GM19240 (cell line): ENCODE data around the gene KBTBD13.

Source experiments
- DNase-seq: peaks from one replicate; pipeline ENCODE4 v3.0.0; 2011; ENCODE audit warnings: low spot score; ENCODE audit not compliant: insufficient read length

KBTBD13 gene

GRCh38 chr15:65051266-65051665 lies 25.3 kb upstream of the KBTBD13 start:
- no peak for DNase-seq

DNA sequence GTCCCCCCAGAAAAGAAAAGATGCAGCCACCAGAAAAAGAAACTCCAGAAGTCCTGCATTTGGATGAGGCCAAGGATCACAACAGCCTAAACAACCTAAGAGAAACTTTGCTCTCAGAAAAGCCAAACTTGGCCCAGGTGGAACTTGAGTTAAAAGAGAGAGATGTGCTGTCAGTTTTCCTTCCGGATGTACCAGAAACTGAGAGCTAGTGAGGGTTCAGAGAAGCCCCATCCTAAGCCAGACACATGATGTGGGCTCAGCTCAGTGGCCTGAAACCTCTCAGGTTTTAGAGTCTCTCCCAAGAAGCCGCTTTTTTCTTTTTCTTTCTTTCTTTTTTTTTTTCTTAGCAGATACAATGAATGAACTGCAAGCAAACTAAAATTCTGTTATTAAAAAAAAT lies 23.6 kb upstream of the KBTBD13 start:
- DNase-seq = no peak

DNA sequence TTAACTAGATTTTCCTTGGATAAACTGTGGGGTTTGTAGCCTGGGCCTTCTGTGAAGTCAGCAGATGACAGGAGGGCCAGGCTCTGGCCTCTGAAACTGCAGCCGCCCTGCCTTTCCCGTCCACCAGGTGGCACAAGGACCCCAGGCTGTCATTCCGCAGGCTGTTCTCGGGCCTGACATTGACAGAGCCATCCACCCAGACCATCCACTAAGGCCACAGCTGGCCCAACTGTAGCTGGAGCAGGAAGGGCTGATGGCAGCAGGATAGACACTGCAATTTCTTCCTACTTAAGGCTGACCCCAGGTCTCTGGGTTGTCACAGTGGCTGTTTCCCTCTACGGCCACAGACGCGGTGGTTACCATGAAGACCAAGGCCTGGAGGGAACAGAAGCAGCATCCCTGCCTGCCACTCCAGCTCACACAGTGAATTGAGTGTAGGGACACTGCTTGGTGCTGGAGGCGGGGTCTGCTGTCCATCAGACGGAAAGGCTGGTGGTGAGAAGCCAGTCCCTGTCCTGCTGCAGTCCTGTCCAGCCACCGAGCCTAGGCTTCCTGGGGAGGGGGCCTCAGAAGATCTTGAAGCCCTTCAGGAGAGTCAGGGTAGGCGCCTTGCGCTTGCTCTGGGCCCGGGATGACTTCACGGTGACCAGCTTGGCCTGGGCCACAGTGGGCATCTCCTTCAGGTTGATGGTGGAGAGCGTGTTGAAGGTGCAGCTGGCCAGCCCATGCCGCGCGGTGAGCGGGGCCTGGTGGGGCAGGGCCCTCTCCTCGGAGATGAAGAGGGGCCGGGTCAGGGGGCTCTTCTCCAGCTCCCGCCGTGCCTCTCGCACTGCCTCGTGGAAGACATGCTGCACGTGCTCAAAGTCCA lies 22.0 kb upstream of the KBTBD13 start:
- DNase-seq = peak; percentile 76

- DNase-seq = no peak
These were observed 21.2 kb upstream of the KBTBD13 start for GRCh38 chr15:65055201-65055870.

DNA sequence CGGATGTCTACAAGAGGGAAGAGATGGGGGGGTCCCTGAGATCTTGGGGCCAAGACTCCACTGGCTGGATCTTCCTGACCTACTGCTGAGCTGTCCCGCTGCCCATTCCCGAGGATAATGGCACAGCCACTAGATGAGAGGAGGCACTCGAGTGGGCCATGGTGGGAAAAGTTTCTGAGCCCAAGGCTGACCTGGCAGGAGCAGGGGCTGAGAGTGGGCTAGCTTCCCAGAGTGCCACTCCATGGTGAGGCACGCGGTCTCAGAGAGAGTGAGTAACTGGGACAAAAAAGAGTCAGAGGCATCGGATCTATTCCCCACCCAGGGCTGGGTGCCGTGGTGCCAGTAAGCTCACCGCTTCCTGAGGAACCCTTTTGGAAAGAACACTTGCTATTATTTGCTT lies 20.4 kb upstream of the KBTBD13 start:
- no peak for DNase-seq

GRCh38 chr15:65056868-65057548 lies 19.5 kb upstream of the KBTBD13 start:
- no peak for DNase-seq

DNA sequence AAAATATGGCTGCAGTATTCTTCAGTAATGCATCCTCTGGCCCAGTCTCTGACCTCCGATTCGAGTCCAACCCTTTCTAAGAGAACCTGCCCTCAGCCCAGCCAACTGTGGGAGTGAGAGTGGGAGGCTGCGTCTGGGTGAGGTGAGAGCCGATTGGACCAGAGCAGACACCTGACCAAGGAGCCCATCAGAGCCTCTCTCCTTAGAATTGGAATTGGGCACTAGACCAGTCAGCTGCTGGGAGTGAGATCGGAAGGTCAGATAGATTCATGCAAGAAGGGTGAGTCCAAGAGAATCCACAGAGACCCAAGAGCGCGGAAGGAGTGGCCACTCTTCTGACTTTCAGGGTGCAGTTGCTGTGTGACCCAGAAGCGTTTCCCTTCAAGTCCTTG lies 19.0 kb upstream of the KBTBD13 start:
- no peak for DNase-seq

GRCh38 chr15:65058394-65059368 lies 17.9 kb upstream of the KBTBD13 start:
- DNase-seq = no peak

- DNase-seq = no peak
These were observed 17.2 kb upstream of the KBTBD13 start for GRCh38 chr15:65059369-65059750.

- DNase-seq = no peak
These were observed 16.5 kb upstream of the KBTBD13 start for GRCh38 chr15:65059931-65060596.

DNA sequence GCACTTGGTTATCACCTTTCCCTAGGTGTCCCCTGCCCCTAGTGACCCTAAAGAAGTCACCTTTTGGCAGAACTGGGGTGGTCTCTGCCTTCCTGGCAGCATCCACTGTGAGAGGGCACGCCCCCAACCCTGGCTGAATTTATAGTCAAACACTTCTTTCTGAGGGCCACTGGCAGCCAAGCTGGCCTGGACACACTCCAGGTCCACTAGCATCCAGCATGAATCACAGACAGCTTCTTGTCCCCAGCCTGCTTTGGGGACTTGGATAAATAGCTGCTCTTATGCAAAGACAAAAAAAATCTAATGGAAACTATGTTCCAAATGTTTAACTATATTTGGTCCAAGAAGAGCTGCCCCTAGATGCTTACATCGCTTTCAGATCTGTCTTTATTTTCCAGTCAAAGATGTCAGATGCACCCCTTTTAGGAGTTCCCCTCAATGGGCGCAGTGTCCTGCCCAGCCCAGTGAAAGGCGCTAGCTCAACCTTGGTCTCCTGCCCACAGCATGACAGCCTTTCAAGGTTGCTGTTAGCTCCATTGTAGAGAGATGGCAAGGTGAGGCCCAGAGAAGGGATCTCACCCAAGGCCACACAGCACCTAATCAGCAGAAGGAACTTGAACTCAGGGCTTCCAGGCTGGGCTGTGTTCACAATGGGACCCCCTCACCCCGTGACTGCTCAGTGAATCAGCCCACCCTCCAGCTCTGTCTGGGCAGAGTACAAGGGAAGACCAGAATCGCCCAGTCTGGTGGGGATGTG lies 15.7 kb upstream of the KBTBD13 start:
- no peak for DNase-seq

GRCh38 chr15:65062061-65062460 lies 14.5 kb upstream of the KBTBD13 start:
- DNase-seq = no peak

DNA sequence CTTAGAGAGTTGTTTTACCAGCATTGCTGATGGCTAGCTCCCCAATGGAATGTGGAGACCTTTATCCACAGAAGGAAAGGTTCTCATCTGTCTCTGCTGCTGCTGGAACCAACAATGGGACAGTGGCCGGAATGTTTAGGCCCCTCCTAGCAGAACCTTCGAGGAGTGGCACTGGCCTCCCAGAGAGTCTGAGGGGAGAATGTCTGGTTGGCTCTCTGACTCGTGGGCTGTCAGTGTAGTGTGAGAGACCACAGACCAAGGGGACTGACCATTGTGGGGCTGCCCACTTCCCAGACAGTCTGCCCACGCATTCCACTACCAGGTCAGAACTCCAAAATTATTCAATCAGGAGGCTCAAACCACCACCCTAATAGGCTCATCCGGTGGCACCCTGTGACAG lies 13.8 kb upstream of the KBTBD13 start:
- DNase-seq = no peak

GRCh38 chr15:65066001-65066634 lies 10.4 kb upstream of the KBTBD13 start:
- DNase-seq = no peak

DNA sequence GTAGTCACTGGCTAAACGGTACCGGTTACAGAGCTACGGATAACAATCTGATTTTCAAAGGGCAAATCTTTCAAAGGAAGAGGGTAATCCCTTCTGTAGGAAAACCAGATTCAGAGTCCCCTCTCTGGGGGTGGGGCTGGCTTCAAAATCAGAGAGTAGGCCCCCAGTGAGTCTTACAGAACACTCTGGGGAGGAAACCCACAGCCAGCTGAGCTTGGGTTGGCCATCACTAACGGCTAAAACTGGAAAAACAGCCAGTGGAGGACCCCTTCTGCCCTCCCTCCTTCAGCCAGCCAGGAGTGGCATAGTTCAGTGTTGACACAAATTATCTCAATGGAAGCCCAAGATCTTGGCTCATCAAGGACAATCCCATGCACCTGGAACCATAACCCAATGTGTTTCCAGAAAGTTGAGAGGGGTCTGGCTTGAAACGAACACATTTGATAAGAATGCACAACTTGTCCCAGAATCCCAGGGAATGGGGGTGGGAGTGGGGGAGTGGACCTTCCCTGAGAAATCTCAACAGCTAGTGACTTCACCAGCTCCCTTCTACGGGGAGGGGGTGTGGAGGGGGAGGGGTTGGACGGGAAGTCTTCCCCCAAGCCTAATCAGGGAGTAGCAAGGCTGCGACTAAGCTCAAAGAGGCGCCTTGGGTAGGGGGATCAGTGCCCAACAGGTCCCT lies 9.8 kb upstream of the KBTBD13 start:
- DNase-seq = no peak

GRCh38 chr15:65067317-65067644 lies 9.3 kb upstream of the KBTBD13 start:
- DNase-seq = no peak

- DNase-seq = no peak
These were observed 8.7 kb upstream of the KBTBD13 start, which contains the start of gene RASL12 for GRCh38 chr15:65067645-65068402. Gene RASL12 (minus strand): TSS chr15:65067991. CDS start chr15:65067835, 156 bp downstream.

DNA sequence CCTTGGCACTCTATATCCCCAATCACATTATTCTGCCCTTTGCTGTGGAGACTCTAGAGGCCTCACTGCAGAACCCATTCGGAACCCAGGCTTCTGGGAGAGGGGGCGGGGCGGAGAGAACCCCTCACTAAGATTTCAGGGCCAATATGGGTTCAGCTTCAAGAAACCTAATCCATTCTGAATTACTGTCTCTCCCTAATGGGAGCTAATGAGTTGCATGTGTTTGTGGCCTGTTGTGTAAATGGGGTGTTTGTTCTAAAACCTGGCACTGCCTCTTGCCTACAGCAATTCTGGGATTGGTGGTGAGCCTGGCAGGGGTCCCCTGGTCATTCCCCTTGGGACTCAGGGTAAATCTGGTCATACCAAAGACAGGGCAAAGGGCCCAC lies 8.2 kb upstream of the KBTBD13 start:
- no peak for DNase-seq
